ENCODE data around the gene SLC10A6.

Gene SLC10A6

GRCh38 chr4:86819561-86819960 lies 29.6 kb downstream of the SLC10A6 start:
- Histone ChIP-seq H3K4me3 (ENCODE audit: low read depth, low read length) (no peak overlapping the region), H3K9ac (no peak overlapping the region), H3K27me3 (ENCODE audit: control insufficient read depth, insufficient read depth, low read length) (no peaks in the 10 kb centered on the region), H3K4me2 (ENCODE audit: low read length) (no peak overlapping the region), H3K27ac (no peak overlapping the region), H2AFZ (no peak overlapping the region), H3K4me1 (no peaks in the 10 kb centered on the region), H3K79me2 (no peaks in the 10 kb centered on the region), H3K9me3 (ENCODE audit: control insufficient read depth, low read length) (no peaks in the 10 kb centered on the region), H3K36me3 (ENCODE audit: control insufficient read depth, insufficient read depth, low read length) (no peaks in the 10 kb centered on the region)
- TF ChIP-seq CTCF (IDR thresholded peaks at IDR 0.05) = no peak

GRCh38 chr4:86818841-86819240 lies 30.3 kb downstream of the SLC10A6 start:
- Histone ChIP-seq H2AFZ (no peak overlapping the region), H3K27me3 (ENCODE audit: control insufficient read depth, insufficient read depth, low read length) (no peaks in the 10 kb centered on the region), H3K9ac (no peak overlapping the region), H3K79me2 (no peaks in the 10 kb centered on the region), H3K27ac (no peak overlapping the region), H3K4me3 (ENCODE audit: low read depth, low read length) (no peak overlapping the region), H3K4me2 (ENCODE audit: low read length) (no peak overlapping the region), H3K36me3 (ENCODE audit: control insufficient read depth, insufficient read depth, low read length) (no peaks in the 10 kb centered on the region), H3K9me3 (ENCODE audit: control insufficient read depth, low read length) (no peaks in the 10 kb centered on the region), H3K4me1 (no peaks in the 10 kb centered on the region)
- TF ChIP-seq CTCF (IDR thresholded peaks at IDR 0.05) = no peak

- Histone ChIP-seq H3K79me2 (no peaks in the 10 kb centered on the region), H3K4me2 (ENCODE audit: low read length) (no peak overlapping the region), H3K36me3 (ENCODE audit: control insufficient read depth, insufficient read depth, low read length) (no peaks in the 10 kb centered on the region), H3K9ac (no peak overlapping the region), H3K4me1 (no peaks in the 10 kb centered on the region), H2AFZ (no peak overlapping the region), H3K9me3 (ENCODE audit: control insufficient read depth, low read length) (no peaks in the 10 kb centered on the region), H3K4me3 (ENCODE audit: low read depth, low read length) (no peak overlapping the region), H3K27me3 (ENCODE audit: control insufficient read depth, insufficient read depth, low read length) (no peaks in the 10 kb centered on the region), H3K27ac (no peak overlapping the region)
- no peak for TF ChIP-seq CTCF (IDR thresholded peaks at IDR 0.05)
These were observed 31.0 kb downstream of the SLC10A6 start for GRCh38 chr4:86818211-86818610.

GRCh38 chr4:86816501-86817273 lies 32.5 kb downstream of the SLC10A6 start:
- Histone ChIP-seq H3K4me3 (ENCODE audit: low read depth, low read length) (no peak overlapping the region), H3K79me2 (no peaks in the 10 kb centered on the region), H3K4me1 (no peaks in the 10 kb centered on the region), H3K36me3 (ENCODE audit: control insufficient read depth, insufficient read depth, low read length) (no peaks in the 10 kb centered on the region), H3K27ac (no peak overlapping the region), H3K9me3 (ENCODE audit: control insufficient read depth, low read length) (no peaks in the 10 kb centered on the region), H2AFZ (no peak overlapping the region), H3K27me3 (ENCODE audit: control insufficient read depth, insufficient read depth, low read length) (no peaks in the 10 kb centered on the region), H3K4me2 (ENCODE audit: low read length) (no peak overlapping the region), H3K9ac (no peak overlapping the region)
- TF ChIP-seq CTCF (IDR thresholded peaks at IDR 0.05) = no peak

- no peaks in the 10 kb centered on the region for H3K4me1 ChIP-seq
- no peak overlapping the region for H2AFZ ChIP-seq
- H3K36me3 ChIP-seq (ENCODE audit: control insufficient read depth, insufficient read depth, low read length) = no peaks in the 10 kb centered on the region
- no peaks in the 10 kb centered on the region for H3K27me3 ChIP-seq (ENCODE audit: control insufficient read depth, insufficient read depth, low read length)
- no peaks in the 10 kb centered on the region for H3K79me2 ChIP-seq
- TF ChIP-seq CTCF (IDR thresholded peaks at IDR 0.05) = no peak
- H3K9me3 ChIP-seq (ENCODE audit: control insufficient read depth, low read length) = no peaks in the 10 kb centered on the region
- H3K27ac ChIP-seq = no peak overlapping the region
- H3K4me3 ChIP-seq (ENCODE audit: low read depth, low read length) = no peak overlapping the region
- no peak overlapping the region for H3K9ac ChIP-seq
- no peak overlapping the region for H3K4me2 ChIP-seq (ENCODE audit: low read length)
These were observed 33.5 kb downstream of the SLC10A6 start for GRCh38 chr4:86815653-86816052.
